Retinal pigment epithelial cell (primary cell): ENCODE data around the gene ARSI.
"Not testable (repeated sequence)": the region's sequence is repeated elsewhere in the genome, so short reads cannot be mapped to it uniquely, and the experiment has no call there.

Experiments
- DNase-seq: peaks from one replicate; pipeline ENCODE4 v3.0.0-alpha.2; 2010; ENCODE audit warnings: low read depth
- H3K4me3 ChIP-seq: 2 replicates; pipeline ENCODE4 v1.5.1; 2011; ENCODE audit warnings: mild to moderate bottlenecking, low read length, control low read depth, moderate library complexity
- TF ChIP-seq, protein P1 (sequence below): conservative IDR thresholded peaks from 2 replicates; pipeline ENCODE4 v1.5.1; 2011; ENCODE audit warnings: low read depth, low read length, control low read depth, inconsistent platforms

ARSI gene

GRCh38 chr5:150253416-150254208, 49.1 kb downstream of the ARSI start:
- TF ChIP-seq, protein P1, sequence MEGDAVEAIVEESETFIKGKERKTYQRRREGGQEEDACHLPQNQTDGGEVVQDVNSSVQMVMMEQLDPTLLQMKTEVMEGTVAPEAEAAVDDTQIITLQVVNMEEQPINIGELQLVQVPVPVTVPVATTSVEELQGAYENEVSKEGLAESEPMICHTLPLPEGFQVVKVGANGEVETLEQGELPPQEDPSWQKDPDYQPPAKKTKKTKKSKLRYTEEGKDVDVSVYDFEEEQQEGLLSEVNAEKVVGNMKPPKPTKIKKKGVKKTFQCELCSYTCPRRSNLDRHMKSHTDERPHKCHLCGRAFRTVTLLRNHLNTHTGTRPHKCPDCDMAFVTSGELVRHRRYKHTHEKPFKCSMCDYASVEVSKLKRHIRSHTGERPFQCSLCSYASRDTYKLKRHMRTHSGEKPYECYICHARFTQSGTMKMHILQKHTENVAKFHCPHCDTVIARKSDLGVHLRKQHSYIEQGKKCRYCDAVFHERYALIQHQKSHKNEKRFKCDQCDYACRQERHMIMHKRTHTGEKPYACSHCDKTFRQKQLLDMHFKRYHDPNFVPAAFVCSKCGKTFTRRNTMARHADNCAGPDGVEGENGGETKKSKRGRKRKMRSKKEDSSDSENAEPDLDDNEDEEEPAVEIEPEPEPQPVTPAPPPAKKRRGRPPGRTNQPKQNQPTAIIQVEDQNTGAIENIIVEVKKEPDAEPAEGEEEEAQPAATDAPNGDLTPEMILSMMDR: no peak

DNA sequence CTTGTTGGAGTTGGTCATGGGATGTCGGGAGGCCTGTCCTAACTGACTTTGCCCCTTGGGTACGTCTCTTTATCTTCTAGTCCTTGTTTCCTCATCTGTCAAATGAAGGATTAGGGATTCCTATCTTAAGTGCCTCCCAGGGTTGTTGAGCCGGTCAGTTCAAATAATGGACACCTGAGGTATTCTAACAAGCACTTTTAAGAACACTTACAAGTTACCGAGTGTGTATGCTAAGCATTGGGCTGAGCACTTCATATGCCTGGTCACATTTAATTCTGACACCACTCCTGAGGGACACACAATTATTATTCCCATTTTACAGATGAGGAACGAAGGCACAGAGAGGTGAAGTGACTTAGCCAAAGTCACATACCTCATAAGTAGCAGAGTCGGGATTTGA, 50.2 kb downstream of the ARSI start:
- H3K4me3 ChIP-seq: no peak overlapping the region
- DNase-seq: no peak
- TF ChIP-seq, protein P1: no peak

More at GRCh38 chr5:150253416-150254208, 49.1 kb downstream of the ARSI start:
- no peak overlapping the region for H3K4me3 ChIP-seq
- DNase-seq: no peak

GRCh38 chr5:150251504-150251903, 51.2 kb downstream of the ARSI start:
- no peak for DNase-seq
- H3K4me3 ChIP-seq: no peak overlapping the region
- TF ChIP-seq, protein P1: no peak

- TF ChIP-seq, protein P1: no peak
- no peak overlapping the region for H3K4me3 ChIP-seq
- DNase-seq: no peak
Measured at GRCh38 chr5:150249744-150250143, 53.0 kb downstream of the ARSI start.

GRCh38 chr5:150248946-150249345, 53.8 kb downstream of the ARSI start:
- no peak overlapping the region for H3K4me3 ChIP-seq
- TF ChIP-seq, protein P1: no peak
- no peak for DNase-seq

DNA sequence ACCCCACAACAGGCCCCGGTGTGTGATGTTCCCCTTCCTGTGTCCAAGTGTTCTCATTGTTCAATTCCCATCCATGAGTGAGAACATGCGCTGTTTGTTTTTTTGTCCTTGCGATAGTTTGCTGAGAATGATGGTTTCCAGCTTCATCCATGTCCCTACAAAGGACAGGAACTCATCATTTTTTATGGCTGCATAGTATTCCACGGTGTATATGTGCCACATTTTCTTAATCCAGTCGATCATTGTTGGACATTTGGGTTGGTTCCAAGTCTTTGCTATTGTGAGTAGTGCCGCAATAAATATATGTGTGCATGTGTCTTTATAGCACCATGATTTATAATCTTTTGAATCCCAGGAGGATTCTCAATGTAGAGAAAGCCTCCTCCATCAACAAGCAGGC, 54.2 kb downstream of the ARSI start:
- H3K4me3 ChIP-seq, DNase-seq: not testable (repeated sequence)

DNA sequence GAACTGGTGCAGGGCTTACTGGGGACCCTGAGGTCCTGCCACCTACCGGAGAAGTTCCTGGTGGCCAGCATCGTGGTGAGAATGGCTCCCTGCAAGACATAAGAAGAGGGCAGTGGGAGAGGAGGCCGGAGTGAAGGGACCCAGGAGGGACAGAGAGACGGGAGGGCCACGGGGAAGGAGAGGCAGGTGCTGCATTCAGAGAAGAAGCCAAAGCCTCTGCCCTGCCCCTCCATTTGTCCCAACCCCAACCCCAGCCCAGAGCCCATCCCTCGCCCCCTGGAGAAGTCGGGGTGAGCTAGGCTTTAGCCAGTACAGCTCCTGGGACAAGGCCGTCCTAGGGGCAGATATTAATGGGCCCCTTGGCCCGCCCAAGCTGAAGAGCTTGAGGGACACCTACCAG, 55.0 kb downstream of the ARSI start:
- TF ChIP-seq, protein P1: no peak
- DNase-seq: no peak
- H3K4me3 ChIP-seq: no peak overlapping the region

DNA sequence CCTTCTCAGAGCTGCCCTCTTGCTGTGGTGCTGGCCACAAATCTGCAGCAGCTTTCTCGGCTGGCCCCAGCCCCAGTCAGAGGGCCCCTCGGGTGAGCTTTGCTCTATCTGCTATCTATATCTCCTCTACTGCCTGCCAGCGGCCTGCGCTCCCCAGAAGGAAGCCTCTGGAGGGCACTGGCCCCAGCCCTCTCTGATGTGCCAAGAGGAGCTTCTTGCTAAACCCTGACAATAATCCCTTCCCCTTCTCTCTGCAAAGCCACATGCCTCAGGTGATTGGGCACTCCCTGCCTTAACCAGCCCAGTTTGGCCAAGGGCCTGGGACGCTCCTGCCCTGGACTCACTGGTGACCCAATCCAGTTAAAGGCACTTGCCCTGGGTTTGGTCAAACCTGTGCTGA, 55.9 kb downstream of the ARSI start:
- TF ChIP-seq, protein P1: no peak
- H3K4me3 ChIP-seq: no peak overlapping the region
- DNase-seq: no peak
